Right lobe of liver (tissue), 6 donors: ENCODE data around the gene KCNA1. TPM values are rescaled to one million over a fixed set of nuclear protein-coding genes. Genes with fewer than 3 reads are reported as not detected.

ENCODE experiments used
- ATAC-seq, 4 donors: fragments of 200-7000 bp; cut with Tn5 transposase; one replicate each; pipeline ENCODE4 v1.9.1; 2020; ENCODE audit warnings: mild to moderate bottlenecking in 4 of 4, moderate library complexity in 4 of 4
- DNase-seq, 3 donors: peaks; one replicate each; pipeline ENCODE4 v3.0.0-alpha.2; 2020
- H3K27ac ChIP-seq, 3 donors: fragments of 200-600 bp; one replicate each; pipeline ENCODE4 v1.8.0; 2022
- H3K27me3 ChIP-seq, 2 donors: fragments of 200-600 bp; one replicate each; pipeline ENCODE4 v1.8.0; 2022
- H3K36me3 ChIP-seq, 4 donors: fragments of 200-600 bp; sonication (generic) in 1 of 4; one replicate each; pipeline versions ENCODE4 v1.5.1 to v1.8.0; 2017 to 2022; ENCODE audit warnings: control low read depth in 1 of 4
- H3K4me1 ChIP-seq, 4 donors: fragments of 200-600 bp; sonication (generic) in 1 of 4; one replicate each; pipeline versions ENCODE4 v1.5.1 to v1.8.0; 2017 to 2022; ENCODE audit warnings: control low read depth in 1 of 4
- H3K4me3 ChIP-seq, 3 donors: fragments of 200-600 bp; one replicate each; pipeline ENCODE4 v1.8.0; 2022
- H3K9me3 ChIP-seq, 4 donors: fragments of 200-600 bp; sonication (generic) in 1 of 4; one replicate each; pipeline versions ENCODE4 v1.5.1 to v1.8.0; 2017 to 2022; ENCODE audit warnings: control low read depth in 1 of 4
- POLR2A ChIP-seq: fragments of 450-650 bp; IDR thresholded peaks from one replicate; pipeline ENCODE4 v1.6.1; 2017; ENCODE audit warnings: antibody characterized with exemption, mild to moderate bottlenecking
- WGBS: methylation state at CpG from one replicate; pipeline ENCODE4 v1.1.6; 2018; ENCODE audit warnings: low coverage, low lambda C conversion rate; ENCODE audit not compliant: insufficient coverage; ENCODE audit errors: missing lambda C conversion rate; 5-methylcytosine and 5-hydroxymethylcytosine counted together
- intact Hi-C, 2 donors: fragments of 100-400 bp; cut with DNase I; formaldehyde crosslinking; loops; one replicate each; pipeline versions ENCODE4 v1.11.2 to v1.14.1; 2022
- total RNA-seq, 6 experiments: library from RNA; depleted of rRNA in 2 of 6; stranded (reverse); fragments of >200 nt in 2 of 6; fragmentation: NEBNext Ultra II Directional in 3 of 6; extraction: Animal tissue kit (Norgen Biotek cat#: 25700) in 3 of 6; gene quantifications; one replicate each; pipeline versions ENCODE4 v1.1.0 to v1.2.4, GENCODE V29; 2016 to 2023
- TF ChIP-seq, protein P1 (sequence below), 4 donors: fragments of 200-600 bp in 3 of 4; fragments of 450-650 bp in 1 of 4; IDR thresholded peaks; one replicate each; pipeline versions ENCODE4 v1.5.1 to v1.8.0; 2016 to 2022; ENCODE audit warnings: antibody characterized with exemption in 4 of 4, mild to moderate bottlenecking in 2 of 4
- donor health status: DM: no; HTN: yes; CAD: no.
- donor health status: DM: no; HTN: no; CAD: no.
- donor health status: DM: no; HTN: no; CAD: no.
- donor health status: DM: no; HTN: yes; CAD: no.
- donor health status: DM: no; HTN: yes; CAD: no.

KCNA1 gene
- total RNA-seq, 6 experiments from 2014 or later: not detected

DNA sequence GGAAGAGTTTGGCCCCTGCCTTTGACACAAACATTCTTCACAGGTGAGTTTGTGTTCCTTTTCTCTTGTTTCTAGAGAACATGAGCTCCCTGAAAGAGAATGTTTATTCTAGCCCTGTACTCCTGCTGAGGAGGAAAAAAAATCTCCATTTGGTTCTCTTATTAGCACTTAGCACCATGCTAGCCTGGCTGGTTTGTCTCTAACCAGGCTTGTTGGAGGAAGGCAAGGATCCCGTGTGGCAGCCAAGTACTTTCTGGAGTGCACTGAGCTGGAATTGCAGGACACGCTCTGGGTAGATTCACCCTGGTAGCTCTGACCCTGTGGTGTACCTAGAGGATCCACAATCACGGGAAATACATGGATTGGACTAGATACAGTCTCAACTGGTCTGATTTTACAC is 41.9 kb downstream of the KCNA1 start:
- no peaks in the 10 kb centered on the region for H3K27me3 ChIP-seq
- no peaks in the 10 kb centered on the region for H3K9me3 ChIP-seq
- TF ChIP-seq POLR2A: no peak
- TF ChIP-seq, protein P1, sequence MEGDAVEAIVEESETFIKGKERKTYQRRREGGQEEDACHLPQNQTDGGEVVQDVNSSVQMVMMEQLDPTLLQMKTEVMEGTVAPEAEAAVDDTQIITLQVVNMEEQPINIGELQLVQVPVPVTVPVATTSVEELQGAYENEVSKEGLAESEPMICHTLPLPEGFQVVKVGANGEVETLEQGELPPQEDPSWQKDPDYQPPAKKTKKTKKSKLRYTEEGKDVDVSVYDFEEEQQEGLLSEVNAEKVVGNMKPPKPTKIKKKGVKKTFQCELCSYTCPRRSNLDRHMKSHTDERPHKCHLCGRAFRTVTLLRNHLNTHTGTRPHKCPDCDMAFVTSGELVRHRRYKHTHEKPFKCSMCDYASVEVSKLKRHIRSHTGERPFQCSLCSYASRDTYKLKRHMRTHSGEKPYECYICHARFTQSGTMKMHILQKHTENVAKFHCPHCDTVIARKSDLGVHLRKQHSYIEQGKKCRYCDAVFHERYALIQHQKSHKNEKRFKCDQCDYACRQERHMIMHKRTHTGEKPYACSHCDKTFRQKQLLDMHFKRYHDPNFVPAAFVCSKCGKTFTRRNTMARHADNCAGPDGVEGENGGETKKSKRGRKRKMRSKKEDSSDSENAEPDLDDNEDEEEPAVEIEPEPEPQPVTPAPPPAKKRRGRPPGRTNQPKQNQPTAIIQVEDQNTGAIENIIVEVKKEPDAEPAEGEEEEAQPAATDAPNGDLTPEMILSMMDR (IDR thresholded peaks at IDR 0.05): no peak
- H3K27ac ChIP-seq: no peak overlapping the region
- 33% methylated on average over 3 of the region's 3 CpGs for whole genome bisulfite sequencing
- H3K4me3 ChIP-seq: no peak overlapping the region
- H3K4me1 ChIP-seq: no peaks in the 10 kb centered on the region
- H3K36me3 ChIP-seq: no peaks in the 10 kb centered on the region
- no peak for DNase-seq
- ATAC-seq: no peak
- intact Hi-C loops: no loop called here

DNA sequence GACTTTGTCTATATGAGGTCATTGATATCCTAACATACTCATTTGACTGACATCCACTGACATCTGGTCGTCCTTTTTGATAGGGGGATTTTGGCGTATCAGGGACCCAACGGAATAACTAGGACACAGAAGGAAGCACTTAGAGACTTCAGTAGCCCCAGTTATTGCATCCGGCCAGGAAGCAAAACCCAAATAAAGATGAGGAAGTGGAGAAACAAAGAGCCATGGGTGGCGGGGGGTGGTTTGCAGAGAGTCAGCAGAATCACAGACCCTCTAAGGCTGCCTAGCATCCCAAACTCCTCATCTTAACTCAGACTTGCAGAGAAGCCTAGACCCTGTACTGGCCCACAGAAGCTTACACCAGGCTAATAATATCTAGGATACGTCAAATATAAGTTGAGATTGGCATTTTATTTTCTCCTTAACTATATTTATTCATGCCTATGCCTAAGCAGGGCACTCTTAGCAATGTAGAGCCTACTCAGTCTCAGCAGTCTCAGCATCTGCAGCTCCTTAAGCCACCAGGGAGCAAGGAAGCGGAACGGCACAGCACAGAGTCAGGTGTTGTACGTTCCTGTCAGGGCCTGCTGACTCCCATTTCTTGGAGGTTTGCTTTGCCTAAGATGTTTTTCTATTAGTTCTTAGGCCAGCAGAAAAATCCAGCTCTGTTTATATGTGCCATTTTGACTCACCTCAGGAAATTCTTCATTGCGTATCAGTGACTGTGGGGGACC is 45.1 kb downstream of the KCNA1 start:
- H3K27ac ChIP-seq: no peak overlapping the region
- TF ChIP-seq, protein P1 (IDR thresholded peaks at IDR 0.05): no peak
- no peak for TF ChIP-seq POLR2A
- WGBS: 49% methylated on average over 10 of the region's 10 CpGs
- DNase-seq (no peak), ATAC-seq (no peak)
- H3K9me3 ChIP-seq: no peaks in the 10 kb centered on the region
- H3K4me1 ChIP-seq: no peaks in the 10 kb centered on the region
- no peaks in the 10 kb centered on the region for H3K36me3 ChIP-seq
- no peaks in the 10 kb centered on the region for H3K27me3 ChIP-seq
- intact Hi-C loops: no loop called here
- no peak overlapping the region for H3K4me3 ChIP-seq

DNA sequence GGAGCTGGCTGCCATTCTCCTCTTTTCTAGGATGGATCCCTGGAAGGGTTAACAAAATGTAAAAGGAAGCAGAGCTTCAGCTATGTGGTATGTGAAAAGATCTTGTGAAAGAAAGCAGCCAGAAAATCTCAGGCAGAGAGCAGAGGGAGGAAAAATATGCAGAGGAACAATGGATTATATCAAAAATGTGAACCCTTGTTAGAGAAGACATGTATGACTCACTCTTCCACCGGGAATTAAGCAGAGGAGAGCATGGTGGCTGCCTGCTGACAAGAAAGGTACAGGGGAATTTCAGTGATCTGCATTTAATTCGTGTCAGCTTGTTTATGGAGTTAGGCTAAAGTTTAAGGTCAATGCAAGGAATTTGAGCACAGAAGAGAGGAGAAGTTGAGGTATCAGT is 46.3 kb downstream of the KCNA1 start:
- no peaks in the 10 kb centered on the region for H3K9me3 ChIP-seq
- H3K27ac ChIP-seq: no peak overlapping the region
- TF ChIP-seq, protein P1 (IDR thresholded peaks at IDR 0.05): no peak
- no peak for TF ChIP-seq POLR2A
- WGBS: 14% methylated on average over 2 of the region's 2 CpGs
- no peaks in the 10 kb centered on the region for H3K36me3 ChIP-seq
- H3K4me1 ChIP-seq: no peaks in the 10 kb centered on the region
- intact Hi-C loops: no loop called here
- H3K27me3 ChIP-seq: no peaks in the 10 kb centered on the region
- no peak for DNase-seq
- no peak overlapping the region for H3K4me3 ChIP-seq
- no peak for ATAC-seq

DNA sequence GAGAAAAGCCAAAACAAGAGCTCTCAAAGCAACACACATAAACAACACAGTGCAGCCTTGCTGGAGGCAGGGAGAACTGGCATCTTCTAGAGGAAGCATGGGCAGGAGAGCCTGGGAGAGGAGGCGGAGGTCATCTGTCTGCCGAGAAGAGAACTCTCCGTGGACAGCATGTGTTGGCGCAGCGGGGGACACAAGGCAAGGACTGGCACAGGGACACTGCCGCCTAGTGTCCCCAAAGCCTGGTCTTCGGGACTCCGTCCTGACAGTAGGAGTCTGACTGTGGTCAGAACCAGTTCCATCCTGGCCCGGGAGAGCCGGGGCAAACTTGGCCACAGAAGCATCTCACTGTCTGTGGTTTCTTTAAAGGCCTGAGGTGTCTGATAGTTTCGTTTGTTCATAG is 47.3 kb downstream of the KCNA1 start:
- Histone ChIP-seq H3K4me3 (no peak overlapping the region), H3K9me3 (no peaks in the 10 kb centered on the region), H3K36me3 (no peaks in the 10 kb centered on the region), H3K27ac (no peak overlapping the region), H3K27me3 (no peaks in the 10 kb centered on the region), H3K4me1 (no peaks in the 10 kb centered on the region)
- TF ChIP-seq POLR2A: no peak
- TF ChIP-seq, protein P1 (IDR thresholded peaks at IDR 0.05): no peak
- ATAC-seq: no peak
- intact Hi-C loops: no loop called here
- 73% methylated on average over 3 of the region's 11 CpGs for WGBS
- DNase-seq: no peak

DNA sequence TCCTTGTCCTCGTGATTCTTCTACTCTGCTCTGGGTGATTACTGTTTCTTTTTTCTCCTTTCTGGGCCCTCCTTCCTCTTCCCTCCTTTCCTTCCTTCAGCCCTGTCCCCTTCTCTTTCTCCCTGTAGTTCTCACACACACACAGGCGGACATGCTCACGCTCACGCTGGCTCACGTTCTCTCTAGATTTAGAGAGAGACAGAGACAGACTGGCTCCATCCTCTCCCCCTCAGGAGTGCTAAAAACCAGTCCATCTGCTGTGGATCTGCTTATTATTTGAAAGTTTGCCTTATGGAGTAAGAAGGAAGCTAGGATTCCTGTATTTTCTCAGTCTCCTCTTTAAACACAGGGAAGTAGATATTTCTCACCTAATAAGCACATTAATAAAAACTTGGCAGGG is 48.1 kb downstream of the KCNA1 start:
- intact Hi-C loops: no loop called here
- ATAC-seq (no peak), DNase-seq (no peak)
- TF ChIP-seq, protein P1 (IDR thresholded peaks at IDR 0.05): no peak
- TF ChIP-seq POLR2A: no peak
- WGBS: 32% methylated on average over 5 of the region's 5 CpGs
- Histone ChIP-seq H3K4me3 (no peak overlapping the region), H3K27ac (no peak overlapping the region), H3K36me3 (no peaks in the 10 kb centered on the region), H3K27me3 (no peaks in the 10 kb centered on the region), H3K4me1 (no peaks in the 10 kb centered on the region), H3K9me3 (no peaks in the 10 kb centered on the region)
